WERI-Rb-1 (cell line): Measurements from ENCODE around the gene STAC.

Experiments
- DNase-seq: peaks from one replicate; pipeline ENCODE4 v3.0.0-alpha.2; 2020
- H3K27ac ChIP-seq: fragments of 250-450 bp; sonication (Bioruptor Pico); 2 replicates; pipeline ENCODE4 v1.5.1; 2020; ENCODE audit warnings: mild to moderate bottlenecking, moderate library complexity
- H3K27me3 ChIP-seq: fragments of 250-450 bp; sonication (Bioruptor Pico); 2 replicates; pipeline ENCODE4 v1.5.1; 2021; ENCODE audit warnings: mild to moderate bottlenecking, low read depth, moderate library complexity; ENCODE audit not compliant: insufficient read depth, severe bottlenecking
- H3K36me3 ChIP-seq: fragments of 250-450 bp; sonication (Bioruptor Pico); 2 replicates; pipeline ENCODE4 v1.5.1; 2020; ENCODE audit warnings: mild to moderate bottlenecking, moderate library complexity
- H3K4me3 ChIP-seq: 2 replicates; pipeline ENCODE4 v1.5.1; 2011; ENCODE audit warnings: low read depth, mild to moderate bottlenecking, control low read depth, low read length
- H3K9me3 ChIP-seq: fragments of 250-450 bp; sonication (Bioruptor Pico); 2 replicates; pipeline ENCODE4 v1.5.1; 2021; ENCODE audit warnings: mild to moderate bottlenecking, moderate library complexity; ENCODE audit not compliant: severe bottlenecking
- CTCF ChIP-seq: IDR thresholded peaks from 2 replicates; pipeline ENCODE4 v1.5.1; 2011; ENCODE audit warnings: low read depth, mild to moderate bottlenecking, control low read depth, inconsistent platforms, low read length

Gene STAC

GRCh38 chr3:36365829-36366228 is 14.5 kb upstream of the STAC start:
- H3K4me3 ChIP-seq: no peak overlapping the region
- DNase-seq: no peak
- H3K36me3 ChIP-seq: no peaks in the 10 kb centered on the region
- H3K9me3 ChIP-seq: no peaks in the 10 kb centered on the region
- TF ChIP-seq CTCF: no peak
- no peak overlapping the region for H3K27ac ChIP-seq
- no peaks in the 10 kb centered on the region for H3K27me3 ChIP-seq

GRCh38 chr3:36366308-36366707 is 14.0 kb upstream of the STAC start:
- H3K36me3 ChIP-seq: no peaks in the 10 kb centered on the region
- H3K9me3 ChIP-seq: no peaks in the 10 kb centered on the region
- no peak overlapping the region for H3K27ac ChIP-seq
- no peak overlapping the region for H3K4me3 ChIP-seq
- DNase-seq: no peak
- TF ChIP-seq CTCF: no peak
- H3K27me3 ChIP-seq: no peaks in the 10 kb centered on the region

DNA sequence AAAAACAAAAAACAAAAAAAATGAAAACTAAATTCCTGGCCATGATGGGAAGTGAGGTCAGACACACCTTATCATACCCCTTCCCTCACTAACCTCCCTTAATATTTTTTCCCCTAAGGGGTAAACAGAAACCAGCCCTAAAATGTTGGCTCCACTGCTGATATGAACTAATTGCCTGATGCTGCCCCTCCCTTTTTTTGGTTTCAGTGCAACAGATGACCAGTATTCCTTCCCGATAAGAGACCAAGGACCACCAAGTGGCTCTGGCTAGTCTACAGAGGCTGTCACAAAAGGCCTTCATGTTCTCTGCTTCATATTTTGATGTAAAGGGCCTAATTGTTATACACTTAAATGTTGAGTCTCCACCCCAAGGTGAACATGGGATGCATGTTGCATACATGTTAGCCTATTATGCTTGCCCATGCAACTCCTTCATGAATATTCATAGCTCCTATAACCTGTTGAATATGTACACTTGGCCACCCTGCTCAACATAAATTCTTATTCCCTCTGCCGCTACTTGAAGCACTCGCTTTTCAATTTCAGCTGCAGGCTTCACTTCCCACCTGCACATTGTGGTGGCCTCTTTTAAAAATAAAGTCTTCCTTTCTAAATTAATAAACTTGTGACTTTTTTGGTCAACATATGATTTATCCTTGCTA is 12.3 kb upstream of the STAC start:
- no peak for TF ChIP-seq CTCF
- H3K9me3 ChIP-seq: no peaks in the 10 kb centered on the region
- H3K27me3 ChIP-seq: no peaks in the 10 kb centered on the region
- no peaks in the 10 kb centered on the region for H3K36me3 ChIP-seq
- H3K27ac ChIP-seq: no peak overlapping the region
- no peak overlapping the region for H3K4me3 ChIP-seq
- no peak for DNase-seq

GRCh38 chr3:36372534-36372935 is 7.8 kb upstream of the STAC start:
- H3K27ac ChIP-seq: no peak overlapping the region
- no peak for TF ChIP-seq CTCF
- DNase-seq: no peak
- H3K27me3 ChIP-seq: no peaks in the 10 kb centered on the region
- no peaks in the 10 kb centered on the region for H3K9me3 ChIP-seq
- no peaks in the 10 kb centered on the region for H3K36me3 ChIP-seq
- no peak overlapping the region for H3K4me3 ChIP-seq

- Histone ChIP-seq H3K27me3 (no peaks in the 10 kb centered on the region), H3K4me3 (no peak overlapping the region), H3K27ac (no peak overlapping the region)
Observed at GRCh38 chr3:36373084-36373483, 7.2 kb upstream of the STAC start.

More at GRCh38 chr3:36373084-36373483, 7.2 kb upstream of the STAC start:
- DNase-seq: no peak
- Histone ChIP-seq H3K9me3 (no peaks in the 10 kb centered on the region), H3K36me3 (no peaks in the 10 kb centered on the region)
- no peak for TF ChIP-seq CTCF
